ELR (cell line): ENCODE data around the gene SGPL1.
"Not testable (repeated sequence)": the region's sequence is repeated elsewhere in the genome, so short reads cannot be mapped to it uniquely, and the experiment has no call there.

Experiments
- DNase-seq: peaks from one replicate; pipeline ENCODE4 v3.0.0-alpha.2; 2015; ENCODE audit warnings: low read depth

The SGPL1 gene, protein sequence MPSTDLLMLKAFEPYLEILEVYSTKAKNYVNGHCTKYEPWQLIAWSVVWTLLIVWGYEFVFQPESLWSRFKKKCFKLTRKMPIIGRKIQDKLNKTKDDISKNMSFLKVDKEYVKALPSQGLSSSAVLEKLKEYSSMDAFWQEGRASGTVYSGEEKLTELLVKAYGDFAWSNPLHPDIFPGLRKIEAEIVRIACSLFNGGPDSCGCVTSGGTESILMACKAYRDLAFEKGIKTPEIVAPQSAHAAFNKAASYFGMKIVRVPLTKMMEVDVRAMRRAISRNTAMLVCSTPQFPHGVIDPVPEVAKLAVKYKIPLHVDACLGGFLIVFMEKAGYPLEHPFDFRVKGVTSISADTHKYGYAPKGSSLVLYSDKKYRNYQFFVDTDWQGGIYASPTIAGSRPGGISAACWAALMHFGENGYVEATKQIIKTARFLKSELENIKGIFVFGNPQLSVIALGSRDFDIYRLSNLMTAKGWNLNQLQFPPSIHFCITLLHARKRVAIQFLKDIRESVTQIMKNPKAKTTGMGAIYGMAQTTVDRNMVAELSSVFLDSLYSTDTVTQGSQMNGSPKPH

DNA sequence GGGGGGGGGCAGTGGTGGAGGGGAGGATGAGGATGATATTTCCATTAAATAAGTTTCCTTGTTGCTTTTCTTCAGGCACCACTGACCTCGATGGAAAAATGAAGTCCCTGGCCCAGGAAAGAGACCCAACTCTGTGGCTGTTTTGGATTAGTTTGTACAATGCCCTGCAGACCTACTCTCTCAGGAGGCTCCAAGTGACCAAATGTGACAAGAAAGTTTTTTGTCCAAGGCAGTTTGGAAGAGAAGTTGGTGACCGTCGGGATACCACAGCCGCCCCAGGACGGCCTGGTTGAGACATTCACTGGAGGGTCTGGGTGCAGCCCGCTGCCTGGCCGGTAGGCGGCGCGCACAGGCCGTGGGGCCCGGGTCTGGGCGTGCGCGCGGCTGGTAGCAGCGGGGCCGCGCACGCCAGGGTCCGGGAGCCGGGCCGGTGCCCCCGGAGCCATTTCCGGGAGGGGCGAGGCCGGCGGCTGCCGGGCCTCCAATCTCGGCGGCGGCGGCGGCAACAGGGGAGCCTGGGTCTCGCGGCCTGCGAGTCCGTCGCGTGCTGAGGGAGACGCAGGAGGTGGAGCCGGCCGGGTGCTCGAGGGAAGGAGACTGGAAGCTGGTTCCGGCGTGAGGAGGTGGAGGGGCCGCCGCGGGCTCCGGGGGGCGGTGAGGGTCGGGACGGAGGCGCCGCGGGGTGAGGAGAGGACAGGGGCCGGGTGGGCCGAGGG lies at the start of gene SGPL1:
TSS of gene SGPL1 (plus strand) at position 445 of the 716 bp plus-strand sequence. CDS start 906 bp downstream, outside the sequence.
- DNase-seq, result peak; percentile 87

- not testable (repeated sequence) for DNase-seq
Measured at GRCh38 chr10:70768026-70768685, 47.6 kb upstream of the SGPL1 start.

DNA sequence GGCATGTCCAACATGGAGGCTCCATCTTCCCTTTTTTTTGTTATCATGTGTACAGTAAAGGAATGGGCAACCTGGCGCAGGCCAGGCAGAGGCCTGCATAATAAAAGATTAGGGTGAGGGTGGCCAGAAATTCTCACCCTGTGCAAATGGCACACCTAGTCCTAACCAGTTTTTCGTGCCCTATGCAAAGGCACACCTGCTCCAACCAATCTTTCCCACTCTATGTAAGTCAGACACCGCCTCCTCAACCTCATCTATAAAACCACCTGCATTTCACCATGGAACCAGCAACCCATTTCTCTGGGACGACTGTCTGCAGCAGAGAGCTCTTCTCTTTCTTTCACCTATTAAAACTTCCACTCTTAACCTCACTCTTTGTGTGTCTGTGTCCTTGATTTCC lies 46.6 kb upstream of the SGPL1 start:
- DNase-seq, result no peak

DNA sequence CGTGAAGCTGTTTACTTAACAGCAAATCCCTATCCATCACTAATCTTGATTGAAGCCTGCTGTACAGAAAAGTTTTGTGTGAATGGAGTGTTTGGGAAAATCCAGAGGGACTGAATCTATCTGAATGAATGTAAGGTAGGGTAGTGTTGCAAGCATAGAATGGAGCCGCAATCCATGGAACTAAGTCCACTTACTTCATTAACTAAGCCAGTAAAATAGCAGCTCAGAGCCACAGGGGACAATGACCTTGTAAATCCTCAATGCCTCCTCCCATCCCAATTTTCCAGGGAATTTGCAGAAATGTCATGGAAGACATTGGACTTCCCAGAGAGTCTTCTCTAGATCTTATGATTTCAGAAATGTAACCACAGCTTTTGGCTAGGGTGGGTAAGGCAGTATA lies 45.7 kb upstream of the SGPL1 start:
- DNase-seq, result no peak

- DNase-seq, result not testable (repeated sequence)
Measured at GRCh38 chr10:70770516-70770915, 45.2 kb upstream of the SGPL1 start.

GRCh38 chr10:70771311-70772194 lies 44.2 kb upstream of the SGPL1 start:
- DNase-seq, result no peak

DNA sequence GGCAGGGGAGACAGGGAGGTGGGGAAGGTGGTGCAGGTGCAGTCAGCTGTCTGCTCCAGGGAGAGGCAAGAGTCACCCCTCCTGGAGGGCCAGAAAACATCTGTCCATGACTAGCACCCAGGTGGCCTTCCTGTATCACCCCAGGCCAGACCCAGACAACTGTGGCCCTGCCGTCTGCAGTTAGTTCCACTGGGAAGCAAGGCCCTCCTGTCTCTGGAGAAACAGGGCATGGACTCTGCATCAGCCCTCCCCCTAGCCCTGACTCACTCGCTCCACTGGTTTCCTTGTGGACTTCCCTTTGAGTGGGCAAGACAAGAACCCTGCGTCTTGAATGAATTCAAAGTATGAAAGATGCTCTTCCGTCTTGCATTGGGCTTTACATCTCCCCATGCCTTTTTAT lies 43.1 kb upstream of the SGPL1 start:
- DNase-seq, result no peak

- DNase-seq, result no peak
Measured at GRCh38 chr10:70773461-70773860, 42.3 kb upstream of the SGPL1 start.

DNA sequence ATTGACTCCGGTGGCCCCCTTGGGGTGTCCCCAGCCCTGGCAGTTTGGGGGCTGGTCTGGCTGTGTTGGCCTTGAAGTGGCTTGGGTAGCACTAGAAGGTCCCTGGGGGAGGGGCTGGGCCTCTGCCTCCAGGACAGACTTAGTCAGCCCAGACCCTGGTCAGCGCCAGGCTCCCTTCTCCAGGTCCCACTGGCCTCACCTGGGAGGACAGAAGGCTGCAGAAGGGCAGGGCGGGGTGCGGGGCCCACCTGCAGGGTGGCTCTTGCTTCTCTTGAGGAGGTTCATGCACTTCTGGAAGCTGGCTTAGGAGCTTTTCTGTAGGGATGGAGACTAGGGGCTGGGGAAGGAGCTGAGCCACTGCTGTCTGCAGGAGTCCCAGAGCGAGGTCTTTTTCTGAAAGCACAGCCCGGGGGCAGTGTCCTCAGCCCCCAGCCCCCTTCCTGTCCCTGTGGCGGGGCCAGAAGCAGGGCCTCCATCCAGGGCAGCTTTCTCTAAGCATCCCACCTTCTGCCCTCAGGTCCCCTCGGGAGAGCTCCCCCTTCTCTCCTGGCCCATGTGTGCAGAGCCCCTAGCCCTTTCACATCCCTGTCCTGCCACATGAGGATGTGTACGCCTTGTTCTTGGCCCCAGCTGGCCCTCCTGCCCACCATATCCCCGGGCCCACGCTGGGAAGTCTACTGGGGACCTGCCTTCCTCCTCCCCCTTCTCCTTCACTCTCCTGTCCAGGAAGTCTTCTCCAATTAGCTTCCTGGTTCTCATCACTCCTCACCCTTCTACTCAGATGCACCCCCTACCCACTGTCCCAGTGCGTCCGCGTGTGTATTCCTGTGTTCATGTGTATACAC lies 41.6 kb upstream of the SGPL1 start:
- DNase-seq, result no peak

DNA sequence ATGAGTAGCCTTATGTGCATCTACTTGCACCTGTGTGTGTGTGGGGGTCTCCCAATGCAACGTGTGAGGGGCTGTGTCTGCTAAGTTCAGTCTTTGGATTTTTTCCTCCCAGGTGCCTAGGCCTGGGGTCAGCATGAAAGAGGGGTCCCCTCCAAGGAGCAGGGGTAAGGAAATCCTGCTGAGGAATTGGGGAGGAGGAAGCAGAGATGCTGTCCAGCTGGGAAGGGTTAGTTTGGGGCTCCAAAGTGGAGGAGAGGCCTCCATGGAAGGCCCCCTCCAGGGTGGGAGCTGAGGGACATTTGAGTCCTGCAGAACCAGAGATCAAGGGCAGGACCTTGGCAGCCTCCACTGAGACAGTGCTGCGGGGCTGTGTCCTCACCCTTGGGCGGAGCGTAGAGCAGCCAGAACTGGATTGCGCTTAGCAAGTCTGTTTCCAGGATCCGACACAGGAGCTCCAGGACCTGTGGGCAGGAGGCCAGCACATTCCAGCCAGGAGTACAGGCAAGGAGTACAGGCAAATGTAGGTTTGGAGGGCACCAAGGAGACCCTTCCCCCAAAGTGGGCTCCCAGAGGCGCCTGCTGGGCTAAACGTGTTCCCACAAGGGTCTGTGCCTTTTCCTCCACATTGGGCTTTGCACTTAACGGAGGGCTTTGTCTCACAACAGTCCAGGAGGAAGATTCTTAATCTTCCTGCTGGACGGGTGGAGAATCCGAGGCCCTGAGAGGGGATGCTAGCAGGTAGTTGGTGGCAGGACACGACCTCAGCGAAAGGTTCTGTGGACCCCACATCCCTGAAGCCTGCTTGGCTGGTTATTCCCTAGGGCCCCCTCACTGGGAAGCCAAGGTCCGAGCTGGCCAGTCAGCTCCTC lies 40.7 kb upstream of the SGPL1 start:
- no peak for DNase-seq

GRCh38 chr10:70775679-70776454 lies 39.9 kb upstream of the SGPL1 start:
- no peak for DNase-seq

DNA sequence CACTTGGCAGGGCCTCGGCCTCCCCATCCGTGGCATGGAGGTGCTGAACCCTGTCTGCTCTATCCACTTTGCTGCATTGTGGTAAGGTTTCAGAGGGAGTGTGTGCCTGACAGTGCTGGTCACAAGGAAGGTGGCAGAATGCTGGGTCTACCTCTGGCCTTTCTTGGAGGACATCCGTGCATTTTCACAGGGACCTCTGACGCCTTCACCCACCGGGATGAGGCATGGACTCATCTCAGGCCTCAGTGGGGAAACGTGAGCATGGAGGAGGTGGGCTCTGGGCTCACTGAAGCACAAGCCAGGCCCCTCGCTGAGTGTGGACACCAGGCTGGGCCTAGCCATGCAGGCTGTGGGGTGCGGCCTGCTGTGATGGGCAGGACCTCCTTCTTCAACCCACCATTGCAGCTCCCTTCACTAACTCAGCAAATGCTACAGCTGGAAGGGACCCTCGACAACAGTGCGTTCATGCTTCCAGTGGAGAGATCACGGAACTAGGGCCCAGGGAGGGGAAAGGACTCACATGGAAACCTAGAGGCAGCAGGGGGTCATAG lies 39.2 kb upstream of the SGPL1 start:
- no peak for DNase-seq

DNA sequence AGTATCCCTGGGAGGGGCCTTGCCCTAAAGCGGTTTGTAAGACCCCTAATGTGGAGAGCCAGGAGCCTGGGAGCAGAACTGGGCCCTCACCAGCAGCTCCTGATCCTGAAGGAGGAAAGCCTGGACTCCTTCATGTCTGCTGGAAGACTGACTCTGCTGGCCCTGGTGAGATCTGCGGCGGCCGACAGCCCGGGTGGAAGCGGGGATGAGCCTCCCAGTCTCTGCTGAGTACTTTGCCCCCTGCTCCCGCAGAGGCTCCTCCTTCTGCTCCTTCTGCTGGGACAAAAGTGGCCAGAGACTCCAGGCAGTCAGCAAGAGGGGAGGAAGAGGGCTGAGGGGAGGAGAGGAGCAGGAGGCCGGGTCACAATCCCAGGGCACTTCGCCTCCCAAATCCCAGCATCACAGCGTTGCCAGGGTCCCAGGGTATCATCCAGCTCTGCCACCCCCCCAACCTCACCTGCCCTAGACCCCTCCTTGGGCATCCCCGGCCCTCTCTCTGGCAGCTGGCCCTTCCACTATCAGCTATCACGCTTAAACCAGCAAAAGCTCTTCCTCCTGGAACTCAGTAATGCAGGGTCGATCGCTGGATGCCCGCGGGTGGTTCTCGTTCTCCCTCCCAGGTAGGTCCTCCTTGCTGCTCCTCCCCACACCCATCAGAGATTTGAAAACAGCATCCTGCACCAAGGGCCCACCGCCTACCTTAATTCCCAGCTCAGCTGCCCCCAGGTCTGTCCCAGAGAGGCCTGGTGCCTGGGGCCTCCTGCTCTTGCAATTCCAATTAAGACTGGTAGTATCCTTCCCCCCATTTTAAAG lies 38.5 kb upstream of the SGPL1 start:
- no peak for DNase-seq

DNA sequence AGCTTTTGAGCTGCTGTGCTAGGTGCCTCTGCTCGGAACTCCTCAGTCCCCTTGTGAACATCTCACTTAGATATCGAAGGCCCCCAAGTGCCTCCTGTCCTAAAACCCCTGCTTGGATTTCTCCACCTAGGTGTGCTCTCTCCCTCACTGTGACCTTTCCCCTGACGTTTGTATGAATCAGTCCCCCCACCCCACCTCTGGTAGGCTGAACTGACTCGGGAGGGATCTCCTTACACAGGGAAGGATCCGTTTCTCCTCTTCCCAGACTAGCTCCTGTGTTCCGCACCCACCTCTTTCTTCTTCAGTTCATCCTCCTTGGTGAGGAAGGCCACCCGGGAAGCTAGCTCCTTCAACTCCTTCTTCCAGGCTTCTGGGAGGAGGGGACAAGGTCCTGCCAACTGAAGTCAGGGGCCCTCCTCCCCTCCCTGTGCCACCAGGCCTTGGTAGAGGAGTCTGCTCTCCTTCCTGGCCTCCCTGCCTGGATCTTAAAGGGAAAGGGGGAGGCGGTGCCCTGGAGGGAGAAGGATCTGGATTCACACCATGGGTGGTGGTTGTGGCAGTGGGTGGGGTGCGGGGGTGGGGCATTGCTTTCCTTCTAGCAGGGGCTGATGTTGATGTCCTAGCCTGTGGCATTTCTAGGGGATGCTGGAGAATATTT lies 37.4 kb upstream of the SGPL1 start:
- DNase-seq, result no peak

DNA sequence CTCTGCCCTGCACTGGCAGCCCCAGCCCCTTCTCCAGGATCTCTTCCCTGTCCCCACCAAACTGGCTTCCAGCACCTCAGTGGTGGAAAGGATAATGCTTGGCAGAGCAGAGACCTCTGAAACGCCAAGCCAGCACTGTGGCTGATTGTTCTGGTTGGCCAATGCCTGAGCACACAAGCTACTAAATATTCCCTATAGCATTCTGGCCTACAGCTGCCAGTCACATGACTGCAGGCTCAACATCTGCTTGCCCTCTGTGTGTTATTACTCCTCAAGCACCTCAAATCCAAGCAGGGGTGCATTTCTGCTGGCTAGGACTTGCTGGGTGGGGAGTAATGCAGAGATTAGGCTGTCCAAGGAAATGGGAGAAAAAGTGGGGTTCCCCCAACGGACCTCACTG lies 36.7 kb upstream of the SGPL1 start:
- DNase-seq, result no peak

DNA sequence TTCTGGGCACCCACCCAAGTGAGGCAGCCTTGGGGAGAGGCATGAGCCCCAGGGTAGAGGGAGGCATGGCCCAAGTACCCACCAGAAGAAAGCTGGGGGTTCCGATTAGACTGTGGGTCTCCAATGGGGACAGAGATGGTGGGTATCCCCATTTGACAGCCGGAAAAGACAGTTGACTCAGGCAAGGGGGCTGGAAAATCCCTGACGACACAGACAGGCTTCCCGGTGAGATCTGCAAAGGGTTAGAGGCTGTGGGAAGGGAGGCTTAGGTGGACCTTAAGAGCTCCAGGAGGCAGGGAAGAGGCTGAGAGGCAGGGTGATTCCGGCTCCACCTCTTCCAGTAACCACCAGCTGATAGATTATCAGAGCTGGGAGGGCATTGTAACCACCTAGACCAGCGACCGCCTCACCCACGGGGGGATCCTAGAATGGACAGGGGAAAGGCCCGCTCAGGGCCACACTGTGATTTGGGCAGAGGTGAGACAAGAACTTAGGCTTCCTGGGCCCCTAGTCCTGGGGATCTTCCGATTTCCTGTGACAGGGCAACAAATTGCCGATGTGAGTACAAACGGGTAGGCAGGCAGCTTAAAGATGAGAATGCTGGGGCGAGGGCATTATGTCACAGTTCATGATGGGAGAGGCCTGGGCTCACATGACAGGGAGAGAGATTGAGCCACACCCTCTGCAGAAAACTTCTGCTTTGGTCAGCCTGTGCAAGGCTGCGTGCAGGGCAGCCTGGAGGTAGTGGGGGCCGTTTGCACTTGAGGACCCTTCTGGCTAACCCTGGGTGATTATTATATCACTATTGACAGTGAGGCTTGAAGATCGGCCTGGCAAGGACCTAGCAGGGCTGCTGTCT lies 36.0 kb upstream of the SGPL1 start:
- DNase-seq, result no peak
